Duodenal mucosa (tissue), 2 donors: ENCODE measurements around the gene CPT1C.

ENCODE experiments used
- H3K27ac ChIP-seq: one replicate; pipeline ENCODE4 v1.7.0; 2013; ENCODE audit warnings: low read depth, low read length
- H3K27me3 ChIP-seq, 2 donors: one replicate each; pipeline ENCODE4 v1.7.0; 2013; ENCODE audit warnings: low read length in 2 of 2, control low read depth in 1 of 2; ENCODE audit not compliant: insufficient read depth in 2 of 2, control insufficient read depth in 1 of 2
- H3K36me3 ChIP-seq, 2 donors: one replicate each; pipeline ENCODE4 v1.7.0; 2013; ENCODE audit warnings: low read length in 2 of 2, control low read depth in 1 of 2; ENCODE audit not compliant: insufficient read depth in 2 of 2, control insufficient read depth in 1 of 2
- H3K4me1 ChIP-seq, 2 donors: one replicate each; pipeline ENCODE4 v1.7.0; 2013; ENCODE audit warnings: low read length in 2 of 2, control low read depth in 1 of 2; ENCODE audit not compliant: insufficient read depth in 2 of 2, control insufficient read depth in 1 of 2
- H3K4me3 ChIP-seq, 2 donors: one replicate each; pipeline ENCODE4 v1.7.0; 2013; ENCODE audit warnings: low read length in 2 of 2, low read depth in 1 of 2
- H3K9ac ChIP-seq, 2 donors: one replicate each; pipeline ENCODE4 v1.7.0; 2013; ENCODE audit warnings: low read length in 2 of 2, low read depth in 1 of 2
- H3K9me3 ChIP-seq, 2 donors: one replicate each; pipeline ENCODE4 v1.7.0; 2013; ENCODE audit warnings: low read length in 2 of 2, control low read depth in 1 of 2; ENCODE audit not compliant: control insufficient read depth in 1 of 2

Gene CPT1C

DNA sequence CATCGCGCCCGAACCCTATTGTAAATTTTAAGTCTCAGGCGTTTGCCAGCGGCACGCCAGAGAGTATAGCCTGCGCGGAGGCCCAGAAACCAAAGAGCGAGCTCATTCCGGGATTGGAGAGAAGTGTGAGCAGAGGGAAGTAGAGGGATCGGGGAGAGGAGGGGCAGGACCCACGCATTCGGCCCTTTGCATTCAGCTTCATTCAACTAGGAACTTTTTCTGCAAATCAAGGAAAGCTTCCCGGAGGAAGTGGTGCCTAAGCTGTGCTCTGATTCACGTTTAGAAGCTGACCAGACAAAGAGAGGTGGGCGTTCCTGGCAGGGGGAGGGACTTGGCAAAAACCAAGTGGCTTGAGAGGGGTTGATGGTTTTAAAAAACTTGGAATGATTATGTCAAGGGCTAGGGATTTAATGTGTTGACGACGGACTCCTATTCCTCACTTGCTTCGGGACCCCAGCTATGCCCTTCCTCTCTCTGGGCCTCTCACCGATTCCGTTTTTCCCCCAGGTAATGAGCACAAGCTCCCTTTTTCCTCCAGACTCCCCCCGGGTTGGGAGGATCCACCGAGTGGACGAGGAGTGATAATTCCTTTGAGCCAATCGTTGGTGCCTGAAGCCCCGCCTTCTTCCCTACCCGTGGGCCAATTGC, 14.7 kb upstream of the CPT1C start:
- Histone ChIP-seq H3K4me1 (peaks cover 22 to 37% of the 10 kb centered on the region in 2 donors), H3K9ac (peak overlapping the region; percentile 71 to 73), H3K9me3 (no peaks in the 10 kb centered on the region), H3K4me3 (peak overlapping the region; percentile 63 to 70), H3K27ac (peak overlapping the region; percentile 83), H3K27me3 (no peaks in the 10 kb centered on the region), H3K36me3 (peaks cover 0 to 4% of the 10 kb centered on the region in 2 donors)

DNA sequence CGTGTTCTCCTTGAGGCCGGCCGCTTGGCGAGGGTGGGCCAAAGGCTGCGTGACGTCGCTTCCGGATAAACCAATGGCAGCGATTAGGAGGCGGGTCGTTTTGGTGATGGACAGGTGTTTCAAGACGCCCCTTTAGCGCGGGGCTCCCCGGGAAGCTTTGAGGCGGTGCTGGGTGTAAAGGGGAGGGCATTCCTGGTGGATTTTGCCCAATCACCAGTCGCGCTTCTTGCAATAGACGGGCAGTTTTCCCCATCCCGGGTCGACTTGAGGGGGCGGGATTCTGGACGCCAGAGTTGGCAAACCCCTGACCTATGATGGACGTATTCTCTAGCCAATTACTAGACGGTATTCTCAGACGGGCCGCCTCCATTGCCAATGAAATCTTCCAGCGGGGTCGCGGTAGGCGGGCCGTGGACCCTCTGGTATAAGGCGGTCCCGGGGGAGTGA, 14.1 kb upstream of the CPT1C start:
- peak overlapping the region; percentile 77 to 83 for H3K9ac ChIP-seq
- H3K4me1 ChIP-seq = peaks cover 22 to 37% of the 10 kb centered on the region in 2 donors
- no peaks in the 10 kb centered on the region for H3K9me3 ChIP-seq

GRCh38 chr19:49677231-49677900, 13.6 kb upstream of the CPT1C start, which contains the start of gene PRMT1:
Gene PRMT1 (plus strand): TSS chr19:49677271. CDS start chr19:49677281, 10 bp downstream.
- Histone ChIP-seq H3K9me3 (no peaks in the 10 kb centered on the region), H3K9ac (peak within 1 kb of the TSS; percentile 77 to 83), H3K27me3 (no peaks in the 10 kb centered on the region), H3K4me1 (peaks cover 16 to 32% of the 10 kb centered on the region in 2 donors), H3K4me3 (peak within 1 kb of the TSS; percentile 74 to 92), H3K36me3 (peaks cover 6 to 13% of the 10 kb centered on the region in 2 donors), H3K27ac (peak within 1 kb of the TSS; percentile 86)

More for the DNA sequence above, 14.1 kb upstream of the CPT1C start:
- H3K27ac ChIP-seq = peak overlapping the region; percentile 86
- peaks cover under 1 to 8% of the 10 kb centered on the region in 2 donors for H3K36me3 ChIP-seq
- H3K4me3 ChIP-seq = peak overlapping the region; percentile 74 to 92
- no peaks in the 10 kb centered on the region for H3K27me3 ChIP-seq

- Histone ChIP-seq H3K27ac (peak overlapping the region; percentile 86), H3K27me3 (no peaks in the 10 kb centered on the region), H3K9me3 (no peaks in the 10 kb centered on the region), H3K4me3 (peak overlapping the region; percentile 74 to 92), H3K36me3 (peaks cover 8 to 17% of the 10 kb centered on the region in 2 donors), H3K9ac (peak overlapping the region; percentile 67 to 77), H3K4me1 (peaks cover 15 to 32% of the 10 kb centered on the region in 2 donors)
Measured at GRCh38 chr19:49677901-49678674, 12.8 kb upstream of the CPT1C start.

DNA sequence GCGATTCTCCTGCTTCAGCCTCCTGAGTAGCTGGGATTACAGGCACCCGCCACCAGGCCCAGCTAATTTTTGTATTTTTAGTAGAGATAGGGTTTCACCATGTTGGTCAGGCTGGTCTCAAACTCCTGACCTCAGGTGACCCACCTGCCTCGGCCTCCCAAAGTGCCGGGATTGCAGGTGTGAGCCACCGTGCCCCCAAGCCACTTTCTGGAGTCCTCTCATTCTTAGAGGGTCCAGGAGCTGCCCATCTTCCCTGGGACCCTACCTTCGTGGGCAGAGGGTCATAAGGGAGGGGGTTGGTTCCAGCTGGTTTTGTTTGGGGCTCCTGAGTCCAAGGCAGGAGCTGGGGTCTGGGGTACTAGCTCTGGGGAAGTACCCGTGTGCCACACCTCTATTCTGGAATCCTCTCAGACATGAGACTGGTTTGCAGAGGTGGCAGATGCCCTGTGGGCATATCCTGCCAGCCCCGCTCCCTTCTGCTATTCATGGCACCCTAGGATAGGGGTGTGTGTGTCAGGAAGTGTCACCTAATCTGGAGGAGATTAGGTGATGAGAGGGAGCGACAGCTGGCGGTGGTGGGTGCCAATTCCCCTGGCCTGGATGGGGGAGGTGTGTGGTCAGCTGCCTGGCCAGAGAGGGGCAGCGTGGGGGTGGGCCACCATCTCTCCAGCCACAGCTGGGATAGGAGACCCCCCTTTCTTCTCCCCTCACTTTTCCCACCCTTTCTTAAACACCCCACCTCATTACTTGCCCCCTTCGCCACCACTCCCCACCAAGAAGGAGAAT, 11.7 kb upstream of the CPT1C start:
- H3K9me3 ChIP-seq = no peaks in the 10 kb centered on the region
- H3K9ac ChIP-seq = no peak overlapping the region
- no peak overlapping the region for H3K4me3 ChIP-seq
- peaks cover 14 to 25% of the 10 kb centered on the region in 2 donors for H3K36me3 ChIP-seq
- H3K4me1 ChIP-seq = peaks cover 15 to 32% of the 10 kb centered on the region in 2 donors
- no peak overlapping the region for H3K27ac ChIP-seq
- no peaks in the 10 kb centered on the region for H3K27me3 ChIP-seq

DNA sequence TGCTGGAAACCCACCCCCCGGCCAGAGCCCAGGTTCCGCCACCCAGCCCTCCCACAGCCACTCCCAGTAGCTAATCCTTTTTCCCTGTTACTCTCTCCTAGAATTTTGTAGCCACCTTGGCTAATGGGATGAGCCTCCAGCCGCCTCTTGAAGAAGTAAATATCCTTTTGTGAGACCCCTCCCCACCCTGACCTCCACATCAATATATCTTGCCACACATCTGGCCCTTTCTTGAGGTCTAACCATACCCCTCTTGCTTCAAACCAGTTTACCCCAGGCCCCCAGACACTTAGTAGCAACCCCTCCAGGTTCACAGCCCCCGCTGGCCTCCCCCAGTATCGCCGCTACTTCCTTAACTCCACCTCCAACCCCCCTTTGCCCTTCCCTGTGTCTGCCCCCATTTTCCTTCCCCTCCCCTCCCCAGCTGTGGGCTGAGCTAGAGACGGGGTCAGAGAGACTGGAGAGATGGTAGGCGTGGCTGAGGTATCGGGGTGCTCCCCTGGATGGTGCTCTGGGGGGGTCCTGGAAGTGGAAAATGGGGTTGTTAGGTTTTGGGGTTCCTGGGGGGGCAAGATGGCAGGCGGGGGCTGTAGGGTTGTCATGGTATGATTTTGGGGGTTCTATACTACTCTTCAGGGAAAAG, 11.0 kb upstream of the CPT1C start:
- Histone ChIP-seq H3K36me3 (peaks cover 18 to 32% of the 10 kb centered on the region in 2 donors), H3K27me3 (no peaks in the 10 kb centered on the region), H3K4me1 (peaks cover 15 to 32% of the 10 kb centered on the region in 2 donors), H3K9ac (peak overlapping the region in 1 of 2 donors; percentile 47), H3K4me3 (no peak overlapping the region), H3K27ac (no peak overlapping the region), H3K9me3 (no peaks in the 10 kb centered on the region)

DNA sequence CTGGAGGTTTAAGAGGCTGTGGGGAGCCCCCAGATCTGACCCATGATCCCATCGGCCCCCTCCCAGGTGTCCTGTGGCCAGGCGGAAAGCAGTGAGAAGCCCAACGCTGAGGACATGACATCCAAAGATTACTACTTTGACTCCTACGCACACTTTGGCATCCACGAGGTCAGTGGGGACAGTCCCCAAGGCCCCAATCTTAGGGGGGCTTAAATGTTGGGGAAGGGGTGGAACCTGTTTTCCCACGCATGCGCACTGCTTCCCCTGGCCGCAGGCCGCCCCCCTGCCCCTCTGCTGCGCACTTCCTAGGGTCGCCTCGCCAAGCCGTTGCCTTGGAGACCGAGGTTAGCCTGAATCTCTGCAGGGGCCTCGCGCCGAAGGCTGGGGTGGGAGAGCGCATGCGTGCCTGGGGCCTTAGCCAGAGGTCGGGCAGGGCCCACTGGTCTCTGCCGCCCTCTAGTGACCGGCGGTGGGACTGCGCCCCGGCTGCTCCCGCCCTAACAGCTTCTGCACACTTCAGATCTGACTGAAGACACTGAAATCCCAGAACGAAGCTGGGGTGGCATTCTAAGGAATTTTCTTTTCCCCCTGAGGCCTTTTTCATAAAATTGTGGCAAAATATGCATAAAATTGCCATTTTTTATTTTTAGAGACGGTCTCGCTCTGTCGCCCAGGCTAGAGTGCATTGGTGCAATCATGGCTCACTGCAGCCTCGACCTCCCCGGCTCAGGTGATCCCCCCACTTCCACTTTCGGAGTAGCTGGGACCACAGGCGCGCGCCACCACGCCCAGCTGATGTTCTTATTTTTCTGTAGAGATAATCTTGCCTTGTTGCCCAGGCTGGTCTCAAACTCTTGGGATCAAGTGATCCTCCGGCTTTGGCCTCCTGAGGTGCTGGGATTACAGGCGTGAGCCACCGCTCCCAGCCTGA, 10.2 kb upstream of the CPT1C start:
- peak overlapping the region in 1 of 2 donors; percentile 47 for H3K9ac ChIP-seq
- no peaks in the 10 kb centered on the region for H3K27me3 ChIP-seq
- H3K9me3 ChIP-seq = no peaks in the 10 kb centered on the region
- H3K4me1 ChIP-seq = peaks cover 15 to 32% of the 10 kb centered on the region in 2 donors
- H3K4me3 ChIP-seq = peak overlapping the region in 1 of 2 donors; percentile 21
- H3K36me3 ChIP-seq = peaks cover 19 to 40% of the 10 kb centered on the region in 2 donors
- no peak overlapping the region for H3K27ac ChIP-seq

- H3K9me3 ChIP-seq = no peaks in the 10 kb centered on the region
- H3K9ac ChIP-seq = no peak overlapping the region
- no peak overlapping the region for H3K4me3 ChIP-seq
- no peak overlapping the region for H3K27ac ChIP-seq
- H3K4me1 ChIP-seq = peaks cover 15 to 29% of the 10 kb centered on the region in 2 donors
- H3K36me3 ChIP-seq = peaks cover 23 to 48% of the 10 kb centered on the region in 2 donors
- H3K27me3 ChIP-seq = no peaks in the 10 kb centered on the region
Measured at GRCh38 chr19:49681830-49682229, 9.1 kb upstream of the CPT1C start.
